SK-N-SH (cell line): Measurements from ENCODE around the gene CD248. TPM values are rescaled to one million over a fixed set of nuclear protein-coding genes. Genes with fewer than 3 reads are reported as not detected.

Experiments
- CTCF ChIA-PET: fragments of 300-600, 350-600 bp; formaldehyde crosslinking; extraction: SDS; loops from one replicate; lab custom pipeline; 2021; lab: Yijun Ruan, JAX
- POLR2A ChIA-PET: fragments of 350-600 bp; sonication (Branson Sonifier 250); formaldehyde crosslinking; extraction: SDS; loops from one replicate; lab custom pipeline; 2020; ENCODE audit warnings: antibody characterized with exemption, inconsistent platforms; lab: Yijun Ruan, JAX
- DNase-seq: peaks from one replicate; pipeline ENCODE4 v3.0.0; 2012
- H2AFZ ChIP-seq: fragments of 200-600 bp; sonication (generic); 2 replicates; pipeline ENCODE4 v1.8.1; 2016; ENCODE audit warnings: antibody characterized with exemption, mild to moderate bottlenecking, low read depth
- H3F3A ChIP-seq: fragments of 200-600 bp; sonication (generic); replicated peaks from 2 replicates; pipeline ENCODE3; 2016; ENCODE audit warnings: antibody characterized with exemption, mild to moderate bottlenecking; ENCODE audit not compliant: insufficient read depth
- H3K27ac ChIP-seq, 2 experiments: fragments of 200-500 bp in 1 of 2; fragments of 200-600 bp in 1 of 2; sonication (Bioruptor generic) in 1 of 2; sonication (generic), shearing (Covaris generic) in 1 of 2; 2 replicates each; pipeline versions ENCODE4 v1.5.1 to v1.6.1; 2014 to 2016; ENCODE audit warnings: low read depth in 2 of 2, inconsistent platforms in 1 of 2, low read length in 1 of 2, mild to moderate bottlenecking in 1 of 2, mixed read lengths in 1 of 2
- H3K27me3 ChIP-seq: fragments of 200-600 bp; sonication (generic), shearing (Covaris generic); 2 replicates; pipeline ENCODE4 v1.6.1; 2016; ENCODE audit warnings: mixed run types; ENCODE audit not compliant: insufficient read depth
- H3K36me3 ChIP-seq, 2 experiments: fragments of 200-500 bp in 1 of 2; fragments of 200-600 bp in 1 of 2; sonication (Bioruptor generic) in 1 of 2; sonication (generic) in 1 of 2; replicated peaks in 1 of 2; 2 replicates each; pipeline versions ENCODE3 to v1.5.1; 2014 to 2016; ENCODE audit warnings: low read length in 1 of 2, mild to moderate bottlenecking in 1 of 2; ENCODE audit not compliant: insufficient read depth in 2 of 2, control insufficient read depth in 1 of 2
- H3K4me1 ChIP-seq, 2 experiments: fragments of 200-500 bp in 1 of 2; fragments of 200-600 bp in 1 of 2; sonication (Bioruptor generic) in 1 of 2; sonication (generic), shearing (Covaris generic) in 1 of 2; 2 replicates each; pipeline versions ENCODE4 v1.5.1 to v1.6.1; 2014 to 2016; ENCODE audit warnings: low read depth in 1 of 2, low read length in 1 of 2, mixed run types in 1 of 2; ENCODE audit not compliant: insufficient read depth in 2 of 2, control insufficient read depth in 1 of 2
- H3K4me2 ChIP-seq: fragments of 200-600 bp; sonication (generic), shearing (Covaris generic); 2 replicates; pipeline ENCODE4 v1.6.1; 2017; ENCODE audit warnings: mixed run types
- H3K4me3 ChIP-seq, 2 experiments: fragments of 200-500 bp in 1 of 2; fragments of 200-600 bp in 1 of 2; sonication (Bioruptor generic) in 1 of 2; sonication (generic), shearing (Covaris generic) in 1 of 2; 2 replicates each; pipeline versions ENCODE4 v1.5.1 to v1.8.1; 2014 to 2016; ENCODE audit warnings: low read depth in 2 of 2, inconsistent platforms in 1 of 2, low read length in 1 of 2, mild to moderate bottlenecking in 1 of 2, mixed read lengths in 1 of 2, moderate library complexity in 1 of 2
- H3K79me2 ChIP-seq: fragments of 200-600 bp; sonication (generic); 2 replicates; pipeline ENCODE4 v1.8.1; 2017; ENCODE audit warnings: mild to moderate bottlenecking; ENCODE audit not compliant: insufficient read depth
- H3K9ac ChIP-seq: fragments of 200-600 bp; sonication (generic); 2 replicates; pipeline ENCODE4 v1.6.1; 2017; ENCODE audit warnings: mixed run types
- H3K9me2 ChIP-seq: fragments of 200-600 bp; sonication (generic); 2 replicates; pipeline ENCODE4 v1.6.1; 2017; ENCODE audit warnings: mixed run types
- H3K9me3 ChIP-seq: fragments of 200-600 bp; sonication (generic); 2 replicates; pipeline ENCODE4 v1.6.1; 2017; ENCODE audit warnings: mixed run types, mild to moderate bottlenecking, moderate library complexity
- H4K20me1 ChIP-seq: fragments of 200-600 bp; sonication (generic); 2 replicates; pipeline ENCODE4 v1.6.1; 2017; ENCODE audit warnings: mild to moderate bottlenecking, mixed run types; ENCODE audit not compliant: insufficient read depth
- CHD2 ChIP-seq: fragments of 150-350 bp; IDR thresholded peaks from 2 replicates; pipeline ENCODE4 v1.6.1; 2018; ENCODE audit warnings: low read length; ENCODE audit not compliant: partially characterized antibody
- CTCF ChIP-seq: fragments of 200-600 bp; sonication (generic); IDR thresholded peaks from 2 replicates; pipeline ENCODE4 v1.6.1; 2017; ENCODE audit warnings: antibody characterized with exemption, mild to moderate bottlenecking, moderate library complexity
- FOSL2 ChIP-seq: IDR thresholded peaks from 2 replicates; pipeline ENCODE4 v1.4.0; 2012; ENCODE audit warnings: low read depth, mild to moderate bottlenecking, moderate library complexity, borderline replicate concordance
- FOXJ3 ChIP-seq: sonication (generic); formaldehyde crosslinking; IDR thresholded peaks from 2 replicates; pipeline ENCODE4 v1.5.1; 2020; ENCODE audit warnings: mild to moderate bottlenecking, missing genetic modification reagents
- GATA2 ChIP-seq: sonication (generic); formaldehyde crosslinking; IDR thresholded peaks from 2 replicates; pipeline ENCODE4 v1.5.0; 2020; ENCODE audit warnings: mild to moderate bottlenecking, missing genetic modification reagents
- JUND ChIP-seq: IDR thresholded peaks from 2 replicates; pipeline ENCODE4 v1.4.0; 2012
- MEF2A ChIP-seq: IDR thresholded peaks from 2 replicates; pipeline ENCODE4 v1.4.0; 2012; ENCODE audit warnings: low read depth, borderline replicate concordance
- MXI1 ChIP-seq: IDR thresholded peaks from 2 replicates; pipeline ENCODE4 v1.6.1; 2012; ENCODE audit warnings: mild to moderate bottlenecking, low read depth, low read length, improper control_type of control experiment
- NRF1 ChIP-seq: IDR thresholded peaks from 2 replicates; pipeline ENCODE4 v1.6.1; 2012; ENCODE audit warnings: low read depth, mild to moderate bottlenecking, low read length
- PBX3 ChIP-seq: IDR thresholded peaks from 2 replicates; pipeline ENCODE4; 2012
- RCOR1 ChIP-seq: fragments of 150-350 bp; IDR thresholded peaks from 2 replicates; pipeline ENCODE4 v1.6.1; 2017; ENCODE audit warnings: antibody characterized with exemption, low read length
- RFX5 ChIP-seq: IDR thresholded peaks from 2 replicates; pipeline ENCODE4 v1.6.1; 2012; ENCODE audit warnings: mild to moderate bottlenecking, improper control_type of control experiment, low read length
- RXRA ChIP-seq: IDR thresholded peaks from 2 replicates; pipeline ENCODE4 v1.4.0; 2012; ENCODE audit warnings: low read depth, mild to moderate bottlenecking, borderline replicate concordance
- SIN3A ChIP-seq: IDR thresholded peaks from 2 replicates; pipeline ENCODE4 v1.6.1; 2012; ENCODE audit warnings: low read depth, mild to moderate bottlenecking, low read length, moderate library complexity, borderline replicate concordance
- SMC3 ChIP-seq: IDR thresholded peaks from 2 replicates; pipeline ENCODE4 v1.6.1; 2012; ENCODE audit warnings: low read depth, low read length, improper control_type of control experiment
- TCF12 ChIP-seq: IDR thresholded peaks from 2 replicates; pipeline ENCODE4 v1.4.0; 2012
- TEAD4 ChIP-seq: IDR thresholded peaks from 2 replicates; pipeline ENCODE4 v1.4.0; 2012; ENCODE audit warnings: mild to moderate bottlenecking, borderline replicate concordance; ENCODE audit not compliant: insufficient read depth
- USF2 ChIP-seq: fragments of 150-350 bp; IDR thresholded peaks from 2 replicates; pipeline ENCODE4 v1.6.1; 2017; ENCODE audit warnings: antibody characterized with exemption, low read length, low read depth, borderline replicate concordance
- ZBTB33 ChIP-seq: IDR thresholded peaks from 2 replicates; pipeline ENCODE4 v1.4.0; 2012; ENCODE audit warnings: low read depth, borderline replicate concordance
- WGBS: methylation state at CpG from one replicate; pipeline ENCODE4 v1.1.6; 2017; ENCODE audit warnings: low lambda C conversion rate; 5-methylcytosine and 5-hydroxymethylcytosine counted together
- polyA plus RNA-seq, 3 experiments: library from polyadenylated mRNA; depleted of rRNA; stranded (reverse); fragments of >200 nt; gene quantifications; 2 replicates each; pipeline ENCODE4 v1.2.3, GENCODE V29; 2012

CD248 gene
- polyA plus RNA-seq, 1 of the 3 experiments (the other 2 are of a cell fraction), result 7.7 TPM

GRCh38 chr11:66299186-66299585, 17.7 kb downstream of the CD248 start:
- WGBS, result 56% methylated on average over 3 of the region's 3 CpGs
- Histone ChIP-seq H3K27ac (no peak overlapping the region), H3K4me1 (no peaks in the 10 kb centered on the region), H3K4me2 (no peak overlapping the region), H3K9me2 (no peaks in the 10 kb centered on the region), H3K36me3 (no peaks in the 10 kb centered on the region), H2AFZ (no peak overlapping the region), H3K9ac (no peak overlapping the region), H3K27me3 (no peaks in the 10 kb centered on the region), H4K20me1 (no peaks in the 10 kb centered on the region), H3K79me2 (no peaks in the 10 kb centered on the region), H3K4me3 (no peak overlapping the region), H3F3A (no peaks in the 10 kb centered on the region), H3K9me3 (no peaks in the 10 kb centered on the region)
- TF ChIP-seq SIN3A (no peak), ZBTB33 (no peak), RFX5 (no peak), FOXJ3 (no peak), RCOR1 (no peak), USF2 (no peak), NRF1 (no peak), SMC3 (no peak), MXI1 (no peak), CHD2 (no peak)
- CTCF ChIA-PET, result interaction anchor here (1.0 to 7.8 kb wide), 5 partner anchors 10 to 36 kb away, joined by 3 to 84 read pairs (median 3); partner anchors contain the start of genes RIN1 and YIF1A
- no peak for DNase-seq
- POLR2A ChIA-PET, result interaction anchor here (0.8 to 1.2 kb wide), 2 partner anchors 10 to 14 kb away, joined by 3 to 6 read pairs; partner anchors contain the start of gene YIF1A

GRCh38 chr11:66297610-66298009, 19.2 kb downstream of the CD248 start:
- no peak overlapping the region for H3K9ac ChIP-seq
- no peak overlapping the region for H3K27ac ChIP-seq
- CTCF ChIA-PET, result interaction anchor here (0.9 to 7.8 kb wide), 6 partner anchors 10 to 66 kb away, joined by 3 to 84 read pairs (median 4); partner anchors contain the start of gene RIN1
- no peaks in the 10 kb centered on the region for H3K36me3 ChIP-seq
- no peaks in the 10 kb centered on the region for H4K20me1 ChIP-seq
- no peak for DNase-seq
- no peaks in the 10 kb centered on the region for H3K9me2 ChIP-seq
- H3F3A ChIP-seq, result no peaks in the 10 kb centered on the region
- H3K4me3 ChIP-seq, result no peak overlapping the region
- H3K79me2 ChIP-seq, result no peaks in the 10 kb centered on the region
- WGBS, result 75% methylated on average over 8 of the region's 8 CpGs
- no peak overlapping the region for H2AFZ ChIP-seq
- no peaks in the 10 kb centered on the region for H3K27me3 ChIP-seq
- H3K4me1 ChIP-seq, result peaks cover 0 to 4% of the 10 kb centered on the region in 2 experiments; a peak in 1 of 4 replicates
- no peak overlapping the region for H3K4me2 ChIP-seq
- POLR2A ChIA-PET, result no interaction called here
- H3K9me3 ChIP-seq, result no peaks in the 10 kb centered on the region
- TF ChIP-seq SIN3A (no peak), USF2 (no peak), MEF2A (no peak), TEAD4 (no peak), FOSL2 (no peak), ZBTB33 (no peak), RXRA (no peak), CTCF (no peak), PBX3 (no peak), GATA2 (CRISPR knock-in tag) (no peak), MXI1 (no peak), JUND (no peak), TCF12 (no peak)
